K562 treated with DMSO at 1 percent for 48 hours (cell line): ENCODE measurements around the gene MYOZ1. TPM values are rescaled to one million over a fixed set of nuclear protein-coding genes. Genes with fewer than 3 reads are reported as not detected.

ENCODE experiments used
- total RNA-seq: library from RNA; unstranded; fragments of 300-600 nt; gene quantifications from 2 replicates; pipeline ENCODE4 v1.2.3, GENCODE V29; 2022; ENCODE audit warnings: low replicate concordance; ENCODE audit errors: extremely low read depth

MYOZ1 gene, protein sequence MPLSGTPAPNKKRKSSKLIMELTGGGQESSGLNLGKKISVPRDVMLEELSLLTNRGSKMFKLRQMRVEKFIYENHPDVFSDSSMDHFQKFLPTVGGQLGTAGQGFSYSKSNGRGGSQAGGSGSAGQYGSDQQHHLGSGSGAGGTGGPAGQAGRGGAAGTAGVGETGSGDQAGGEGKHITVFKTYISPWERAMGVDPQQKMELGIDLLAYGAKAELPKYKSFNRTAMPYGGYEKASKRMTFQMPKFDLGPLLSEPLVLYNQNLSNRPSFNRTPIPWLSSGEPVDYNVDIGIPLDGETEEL
- total RNA-seq: not detected in 2 replicates

DNA sequence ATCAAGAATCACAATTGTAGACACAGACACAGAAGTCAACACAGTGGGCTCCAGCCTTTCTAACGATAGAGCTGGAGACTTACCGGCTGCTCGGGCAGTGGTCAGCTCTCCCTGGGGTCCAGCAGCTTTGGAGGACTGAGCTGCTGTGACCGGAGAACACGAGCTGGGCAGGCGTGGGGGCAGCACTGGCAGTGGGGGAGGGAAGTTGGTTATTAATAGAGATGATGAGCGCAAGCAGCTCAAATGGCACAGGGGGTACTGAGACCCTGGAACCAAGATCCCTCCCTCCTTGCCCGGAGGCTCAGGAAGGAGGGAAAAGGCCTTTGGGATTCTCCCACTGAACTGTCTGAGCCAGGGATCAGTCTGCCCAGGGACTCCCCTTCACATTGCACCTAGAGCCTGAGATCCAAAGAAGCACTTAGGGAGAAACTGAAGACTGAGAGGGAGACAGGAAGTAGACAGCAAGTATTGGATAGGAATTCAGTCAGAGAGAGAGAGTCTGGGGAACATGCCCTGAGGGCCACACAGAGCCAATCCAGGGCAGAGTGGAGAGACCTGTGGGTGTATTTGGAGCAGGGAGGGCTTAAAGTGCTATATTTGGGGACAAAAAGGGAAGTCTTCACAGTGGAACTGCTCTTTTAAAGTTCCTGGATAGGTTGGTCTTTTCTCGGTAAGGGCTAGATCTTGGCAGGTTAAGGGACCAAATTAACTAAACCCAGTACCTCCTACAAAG is at the start of gene MYOZ1:
TSS of gene MYOZ1 (minus strand) at position 147 of the 733 bp plus-strand sequence. CDS start 1,457 bp downstream, outside the sequence.

DNA sequence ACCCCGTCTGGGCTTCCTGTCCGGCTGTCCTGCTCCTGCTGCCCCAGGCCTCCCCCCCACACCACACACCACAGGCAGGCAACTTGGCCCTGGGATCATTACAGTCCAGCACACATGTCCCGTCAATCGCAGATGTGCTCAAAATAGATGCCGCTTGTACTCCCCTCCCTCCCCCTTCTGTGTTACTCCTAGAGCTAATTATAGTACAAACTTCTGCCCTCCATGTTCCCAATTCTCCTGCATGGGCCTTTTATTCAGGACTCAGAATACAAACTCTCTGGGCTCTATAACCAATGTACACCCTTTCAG is 14.7 kb upstream of the MYOZ1 start, which contains the start of gene SYNPO2L:
TSS of gene SYNPO2L (minus strand) at position 40 of the 309 bp plus-strand sequence. CDS start 107 bp downstream, outside the sequence.

DNA sequence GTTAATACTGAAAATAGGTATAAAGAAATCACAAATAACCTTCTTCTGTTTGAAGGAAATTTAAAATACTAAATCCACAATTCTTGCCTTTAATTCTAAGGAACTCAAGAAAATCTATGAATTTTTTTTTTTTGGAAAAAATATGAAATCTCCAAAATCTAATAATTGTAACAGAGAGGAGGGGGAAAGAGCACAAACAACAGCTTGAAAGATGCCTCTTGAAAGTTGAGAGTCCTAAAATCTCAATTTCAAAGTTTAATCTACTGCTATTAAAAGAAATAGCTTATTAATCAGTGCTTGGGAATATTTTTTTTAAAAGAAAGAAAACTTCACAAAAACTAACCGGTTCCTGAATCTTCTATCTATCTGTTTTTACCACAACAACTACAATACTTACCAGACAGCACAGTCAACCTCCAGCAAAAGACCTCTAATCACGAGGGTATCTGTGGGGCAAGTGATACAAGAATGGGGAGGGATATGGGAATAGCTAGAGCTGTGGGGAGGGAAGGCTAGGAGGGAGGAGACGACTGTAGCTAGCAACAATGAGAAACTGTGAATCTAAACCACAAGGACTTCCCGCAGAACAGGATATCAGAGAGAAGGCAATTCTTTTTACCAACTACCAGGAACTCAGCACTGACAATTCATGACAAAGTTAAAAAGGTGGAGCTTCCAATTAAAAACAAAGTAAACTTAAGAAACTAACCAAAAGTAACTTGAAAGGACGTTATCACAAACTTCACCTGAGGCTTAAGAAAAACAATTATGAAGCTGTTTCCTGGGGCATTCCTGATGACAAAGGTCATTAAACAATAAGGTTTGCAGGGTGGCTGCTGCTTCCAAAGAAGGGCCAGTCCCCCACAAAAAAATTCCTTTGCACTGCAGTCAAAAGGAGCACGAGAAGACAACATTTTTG is 50.1 kb downstream of the MYOZ1 start, which contains the start of gene USP54:
TSS of gene USP54 (minus strand) at position 462 of the 919 bp plus-strand sequence. CDS start 15,684 bp downstream, outside the sequence.

Other genes with a start within 250 kb of the MYOZ1 start
- gene ANXA7, start 227.4 kb downstream of the MYOZ1 start, total RNA-seq: 704 TPM in 1 of 2 replicates, not detected in the other
- not detected in 2 replicates for gene MSS51, start 207.9 kb downstream of the MYOZ1 start, total RNA-seq
- not detected in 2 replicates for gene PPP3CB, start 145.4 kb downstream of the MYOZ1 start, total RNA-seq
- gene USP54, start 50.1 kb downstream of the MYOZ1 start, total RNA-seq: 371 TPM in 1 of 2 replicates, not detected in the other
- not detected in 2 replicates for gene SYNPO2L, start 14.6 kb upstream of the MYOZ1 start, total RNA-seq
- gene AGAP5, start 56.6 kb upstream of the MYOZ1 start, total RNA-seq: not detected in 2 replicates
- gene SEC24C, start 102.9 kb upstream of the MYOZ1 start, total RNA-seq: 136 TPM in 1 of 2 replicates, not detected in the other
- not detected in 2 replicates for gene CHCHD1, start 140.6 kb upstream of the MYOZ1 start, total RNA-seq
- 364 TPM in 1 of 2 replicates, not detected in the other for gene ZSWIM8, start 144.1 kb upstream of the MYOZ1 start, total RNA-seq
- not detected in 2 replicates for gene NDST2, start 170.1 kb upstream of the MYOZ1 start, total RNA-seq
- not detected in 2 replicates for gene CAMK2G, start 233.1 kb upstream of the MYOZ1 start, total RNA-seq